ENCODE measurements around the gene CD40.
A peak's percentile ranks its signal among the peaks of the same experiment; 100 is the strongest.
"Not testable (repeated sequence)": the region's sequence is repeated elsewhere in the genome, so short reads cannot be mapped to it uniquely, and the experiment has no call there.

The CD40 gene

DNA sequence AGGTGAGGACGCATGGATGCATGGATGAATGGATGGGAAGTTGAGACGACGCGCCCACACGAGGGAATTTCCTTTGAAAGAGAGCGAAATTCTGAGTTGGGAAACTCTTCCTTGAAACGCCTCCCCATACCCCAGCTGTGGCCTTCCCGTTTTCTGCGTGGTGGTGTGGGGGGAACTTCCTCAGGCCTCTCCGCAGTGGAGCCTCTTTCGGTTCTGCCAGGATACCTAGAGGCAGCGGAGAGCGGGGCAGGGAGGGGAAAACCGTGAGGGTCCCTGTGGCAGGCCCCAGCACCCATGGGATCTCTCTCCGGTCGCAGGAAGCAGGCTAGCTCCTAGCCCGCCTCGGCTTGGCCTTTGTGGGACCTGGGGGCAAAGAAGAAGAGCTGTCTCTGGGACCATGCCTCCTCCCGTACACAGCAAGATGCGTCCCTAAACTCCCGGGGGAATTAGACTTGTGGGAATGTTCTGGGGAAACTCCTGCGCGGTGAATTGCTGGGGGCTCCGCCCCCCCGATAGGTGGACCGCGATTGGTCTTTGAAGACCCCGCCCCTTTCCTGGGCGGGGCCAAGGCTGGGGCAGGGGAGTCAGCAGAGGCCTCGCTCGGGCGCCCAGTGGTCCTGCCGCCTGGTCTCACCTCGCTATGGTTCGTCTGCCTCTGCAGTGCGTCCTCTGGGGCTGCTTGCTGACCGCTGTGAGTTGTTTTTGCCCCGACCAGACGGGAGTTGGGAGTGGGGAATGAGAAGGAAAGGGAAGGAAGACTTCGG lies at the start of gene CD40:
Gene CD40, plus strand, starts transcription at position 611 of the 764 bp plus-strand sequence. Its CDS starts 30 bp downstream, at position 641.
- DNase-seq: peak; percentile 50

DNA sequence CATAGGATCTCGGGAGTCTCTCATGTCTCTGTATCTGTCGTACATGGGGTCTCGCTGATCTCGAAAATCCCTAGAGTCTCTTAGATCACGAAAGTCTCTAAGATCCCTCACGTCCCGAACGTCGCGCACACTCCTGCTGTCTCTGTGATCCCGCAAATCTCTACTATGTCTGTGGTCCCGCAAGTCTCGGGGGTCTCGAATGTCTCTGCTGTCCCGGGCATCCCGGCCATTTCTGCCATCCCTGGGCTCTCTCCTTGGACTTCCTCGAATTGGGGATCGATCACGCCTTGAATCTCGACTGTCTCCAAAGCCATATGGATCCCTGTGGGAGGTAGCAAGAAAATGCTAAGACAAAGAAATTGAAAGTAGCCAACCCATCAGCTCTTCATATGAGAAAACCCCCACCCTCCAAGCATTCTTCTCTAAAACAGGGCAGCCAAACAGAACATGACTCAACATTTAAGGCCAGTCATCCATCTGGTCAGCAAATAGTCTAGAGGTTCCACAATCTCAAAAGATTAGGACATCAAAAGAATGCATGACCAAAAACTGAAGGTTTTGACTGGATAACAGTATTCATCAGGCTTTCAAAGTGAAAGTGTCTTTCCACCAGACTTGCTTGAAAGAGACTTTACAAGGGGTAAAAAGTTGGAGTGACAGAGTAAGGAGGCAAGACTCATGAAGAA lies 47.8 kb upstream of the CD40 start:
- no peak for DNase-seq

DNA sequence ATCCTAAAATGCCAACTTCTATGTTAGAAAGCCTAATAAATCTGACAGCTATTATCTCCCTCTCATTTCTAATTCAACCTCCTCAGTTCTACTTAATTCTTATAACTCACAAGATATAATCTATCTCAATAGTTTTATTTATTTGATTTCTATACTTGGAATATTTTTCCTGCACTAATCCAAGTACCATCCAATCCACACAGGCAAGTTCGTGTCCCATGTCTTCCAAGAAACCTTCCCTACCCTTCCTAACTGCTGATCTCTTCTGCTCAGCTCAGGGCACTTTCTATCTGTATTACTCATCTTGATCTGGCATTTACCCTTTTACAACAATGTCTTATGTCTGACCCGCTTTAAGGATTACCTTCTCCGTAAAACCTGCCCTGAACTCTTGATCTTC lies 46.5 kb upstream of the CD40 start:
- no peak for DNase-seq

DNA sequence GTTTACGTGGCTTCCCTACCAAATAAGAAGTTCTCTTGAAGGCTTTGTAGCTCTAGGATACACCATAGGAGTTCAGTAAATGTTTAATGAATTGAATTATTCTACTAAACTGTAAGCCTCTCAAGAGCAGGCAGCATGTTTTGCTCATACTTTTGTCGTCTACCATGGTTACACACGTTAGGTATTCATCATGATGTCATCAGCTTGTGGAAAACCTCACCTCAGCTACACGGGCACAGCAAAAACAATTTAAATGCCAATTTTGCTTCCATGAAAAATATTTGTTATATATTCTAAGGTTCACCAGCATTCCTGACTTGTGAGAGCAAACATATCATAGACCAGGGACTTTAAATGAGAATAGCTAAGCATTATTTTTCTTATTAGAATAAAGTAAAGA lies 45.1 kb upstream of the CD40 start:
- no peak for DNase-seq

GRCh38 chr20:46073443-46073842 lies 44.7 kb upstream of the CD40 start:
- DNase-seq: no peak

GRCh38 chr20:46074006-46074405 lies 44.1 kb upstream of the CD40 start:
- no peak for DNase-seq

GRCh38 chr20:46076806-46077205 lies 41.3 kb upstream of the CD40 start:
- DNase-seq: no peak

DNA sequence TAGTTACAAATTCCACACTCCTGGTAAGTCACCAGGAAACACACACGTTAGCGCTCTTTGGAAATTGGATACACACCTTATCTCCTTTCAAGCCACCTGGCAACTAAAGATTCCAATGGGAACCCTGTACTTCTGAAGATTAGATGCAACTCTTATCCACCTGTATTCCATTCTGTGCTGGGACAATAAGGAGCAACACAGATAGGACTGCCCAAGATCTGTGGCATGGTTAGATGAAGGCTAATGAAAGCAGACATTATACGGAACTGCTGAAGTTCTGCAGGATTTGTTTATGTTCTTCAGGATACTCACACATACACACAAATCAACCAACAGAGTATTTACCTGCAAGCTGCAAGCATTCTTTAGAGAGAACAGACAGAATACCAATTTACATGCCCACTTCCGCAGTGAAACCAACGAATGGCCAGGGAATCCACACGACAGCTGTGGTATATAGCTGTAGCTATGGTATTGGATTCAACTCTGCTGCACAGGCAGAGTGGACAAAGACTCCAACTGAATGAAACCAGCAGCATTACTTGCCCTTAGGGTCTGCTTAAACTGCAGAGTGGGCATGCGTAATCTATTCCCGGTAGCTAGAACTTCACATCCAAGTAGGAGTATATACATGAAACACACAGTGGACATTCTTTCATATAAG lies 40.3 kb upstream of the CD40 start:
- DNase-seq: no peak

DNA sequence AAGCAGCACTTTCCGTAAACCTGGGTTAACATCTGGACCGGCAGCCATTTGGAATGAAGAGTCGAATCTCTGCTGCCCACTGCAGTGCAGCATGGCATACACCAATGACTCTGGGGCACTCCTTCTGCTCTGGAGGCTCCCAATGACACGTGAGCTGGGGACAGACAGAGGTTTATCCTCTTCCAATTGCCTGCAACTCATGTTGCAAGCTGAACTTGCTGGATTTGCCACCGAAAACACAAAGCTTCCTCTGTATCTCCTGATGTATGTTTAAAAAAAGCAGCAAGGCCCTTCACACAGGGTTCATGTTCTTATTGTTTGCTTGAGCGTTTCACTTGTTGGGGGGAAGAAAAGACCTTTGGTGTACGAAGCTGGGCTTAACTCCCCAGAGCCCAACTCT lies 39.2 kb upstream of the CD40 start:
- no peak for DNase-seq

- no peak for DNase-seq
Observed at GRCh38 chr20:46081074-46081473, 37.0 kb upstream of the CD40 start.

- DNase-seq: no peak
Observed at GRCh38 chr20:46083101-46083500, 35.0 kb upstream of the CD40 start.

GRCh38 chr20:46083531-46084061 lies 34.5 kb upstream of the CD40 start:
- no peak for DNase-seq

DNA sequence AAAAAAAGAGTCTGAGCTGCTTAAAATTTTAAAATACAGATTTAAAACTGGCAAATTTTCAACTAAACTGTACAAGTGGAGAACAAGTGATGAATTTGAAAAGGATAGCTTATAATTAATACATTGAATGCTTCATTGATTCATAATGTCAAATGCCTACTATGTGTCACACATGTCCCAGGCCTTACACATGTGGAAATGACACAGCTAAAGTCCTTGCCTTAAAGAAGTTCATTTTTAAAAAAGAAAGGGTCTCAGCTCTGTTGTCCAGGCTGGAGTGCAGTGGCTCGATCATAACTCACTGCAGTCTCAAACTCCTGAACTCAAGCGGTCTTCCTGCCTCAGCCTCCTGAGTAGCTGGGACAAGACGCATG lies 33.3 kb upstream of the CD40 start:
- DNase-seq: no peak

DNA sequence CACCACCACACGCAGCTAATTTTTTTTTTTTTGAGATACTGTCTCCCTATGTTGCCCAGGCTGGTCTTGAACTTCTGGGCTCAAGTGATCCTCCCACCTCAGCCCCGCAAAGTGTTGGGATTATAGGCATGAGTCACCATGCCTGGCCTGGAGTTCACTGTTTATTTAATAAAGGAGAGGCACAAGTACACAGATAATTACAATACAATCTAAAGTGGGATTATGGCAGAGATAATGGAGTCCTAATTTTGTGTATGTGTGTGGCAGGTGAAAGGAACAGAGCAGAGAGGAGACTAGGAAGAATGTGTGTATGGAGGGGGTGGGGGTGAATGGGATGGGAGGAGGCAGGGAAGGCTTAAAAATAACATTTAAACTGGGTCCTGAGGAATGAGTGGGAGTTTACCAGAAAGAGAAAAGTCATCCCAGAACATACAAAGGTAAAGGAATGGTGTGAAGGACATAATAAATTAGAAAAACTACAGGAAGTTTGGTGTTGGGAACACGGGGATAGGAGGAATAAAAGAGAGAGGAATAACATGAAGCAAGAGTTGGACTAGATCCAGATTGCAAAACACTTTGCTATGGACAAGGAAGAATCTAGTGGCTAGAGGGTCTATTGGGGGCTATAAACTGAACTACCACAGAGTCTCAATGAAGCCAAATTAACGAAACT lies 32.8 kb upstream of the CD40 start:
- no peak for DNase-seq

DNA sequence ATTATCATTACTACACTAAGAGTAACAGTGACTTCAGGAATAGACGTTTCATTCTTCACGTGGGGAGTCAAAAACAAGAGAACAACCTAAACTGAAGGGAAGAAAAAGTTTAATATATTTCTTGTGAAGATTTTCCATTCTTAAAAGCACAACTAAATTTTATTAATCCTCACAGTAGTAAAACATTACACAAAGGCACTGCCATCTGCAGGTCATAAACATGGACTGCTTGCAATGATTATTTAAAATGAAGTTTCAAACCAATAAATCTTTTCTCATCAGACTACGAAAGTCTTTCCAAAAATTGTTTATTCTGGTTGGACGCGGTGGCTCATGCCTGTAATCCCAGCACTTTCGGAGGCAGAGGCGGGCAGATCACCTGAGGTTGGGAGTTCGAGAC lies 31.0 kb upstream of the CD40 start:
- no peak for DNase-seq

DNA sequence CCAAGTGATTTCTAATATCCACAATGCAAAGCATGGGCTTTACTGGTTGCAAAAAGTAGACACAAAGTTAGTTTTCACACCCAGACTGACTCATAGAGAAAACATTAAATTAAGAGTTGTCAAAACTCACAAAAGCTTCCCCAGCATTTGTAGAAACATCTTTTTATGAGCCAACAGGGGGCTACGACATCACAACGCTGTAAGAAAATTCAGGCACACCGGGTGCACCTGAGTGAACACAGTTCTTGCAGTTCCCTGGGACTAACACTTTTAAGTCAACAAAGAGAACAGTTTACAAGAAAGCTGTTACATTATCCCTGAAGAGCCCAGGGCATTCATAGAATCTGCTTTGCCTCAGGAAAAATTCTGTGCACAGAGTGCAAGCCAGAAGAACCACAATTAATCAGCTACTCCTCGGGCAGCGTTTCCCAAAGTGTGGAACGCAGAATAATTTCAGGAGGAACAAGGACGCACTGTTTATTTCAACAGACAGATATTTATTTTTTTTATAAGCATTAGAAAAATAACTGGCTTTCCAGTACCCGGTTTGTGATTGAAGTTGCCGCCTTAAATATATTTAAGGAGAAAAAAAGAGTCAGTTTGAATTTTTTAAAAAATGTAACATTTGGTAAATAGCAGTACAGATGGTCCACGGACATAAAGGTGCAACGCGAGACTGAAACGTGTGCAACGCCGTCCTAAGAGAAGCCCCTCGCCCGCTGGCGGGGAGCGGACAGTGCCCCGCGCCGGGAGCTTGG lies 29.5 kb upstream of the CD40 start:
- peak; percentile 37 for DNase-seq

DNA sequence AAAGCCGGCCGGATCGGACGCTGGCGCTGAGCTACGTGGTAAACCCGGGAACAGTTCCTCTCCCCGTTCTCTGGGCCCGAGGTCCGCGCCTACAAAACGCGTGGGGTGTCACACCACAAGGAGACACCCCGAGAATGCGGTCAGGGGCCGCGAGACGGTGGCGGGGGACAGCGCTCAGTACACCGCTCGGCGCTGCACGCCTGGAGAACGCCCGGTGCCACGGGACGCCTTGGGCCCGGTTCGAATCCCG lies 29.0 kb upstream of the CD40 start:
- no peak for DNase-seq

- DNase-seq: peak; percentile 97
Observed at GRCh38 chr20:46089417-46090388, 28.4 kb upstream of the CD40 start, which contains the start of gene NCOA5. Gene NCOA5, minus strand, starts transcription at chr20:46089962. Its CDS starts 10,538 bp downstream, at chr20:46079424.

DNA sequence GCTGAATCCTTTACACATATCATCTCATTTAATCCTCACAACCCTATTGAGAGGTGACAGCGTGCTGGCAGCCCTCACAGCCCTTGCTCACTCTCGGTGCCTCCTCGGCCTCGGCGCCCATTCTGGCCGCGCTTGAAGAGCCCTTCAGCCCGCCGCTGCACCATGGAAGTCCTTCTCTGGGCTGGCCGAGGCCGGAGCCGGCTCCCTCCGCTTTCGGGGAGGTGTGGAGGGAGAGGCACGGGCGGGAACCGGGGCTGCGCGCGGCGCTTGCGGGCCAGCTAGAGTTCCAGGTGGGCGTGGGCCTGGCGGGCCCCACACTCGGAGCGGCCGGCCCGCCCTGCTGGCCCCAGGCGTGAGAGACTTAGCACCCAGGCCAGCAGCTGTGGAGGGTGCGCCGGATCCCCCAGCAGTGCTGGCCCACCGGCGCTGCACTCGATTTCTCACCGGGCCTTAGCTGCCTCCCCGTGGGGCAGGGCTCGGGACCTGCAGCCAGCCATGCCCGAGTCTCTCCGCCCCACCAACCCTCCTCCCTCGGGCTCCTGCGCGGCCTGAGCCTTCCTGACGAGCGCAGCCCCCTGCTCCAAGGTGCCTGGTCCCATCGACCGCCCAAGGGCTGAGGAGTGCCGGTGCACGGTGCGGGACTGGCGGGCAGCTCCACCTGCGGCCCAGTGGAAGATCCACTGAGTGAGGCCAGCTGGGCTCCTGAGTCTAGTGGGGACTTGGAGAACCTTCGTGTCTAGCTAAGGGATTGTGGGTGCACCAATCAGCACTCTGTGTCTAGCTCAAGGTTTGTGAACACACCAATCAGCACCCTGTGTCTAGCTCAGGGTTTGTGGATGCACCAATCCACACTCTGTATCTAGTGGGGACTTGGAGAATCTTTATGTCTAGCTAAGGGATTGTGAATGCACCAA lies 26.2 kb upstream of the CD40 start:
- not testable (repeated sequence) for DNase-seq

DNA sequence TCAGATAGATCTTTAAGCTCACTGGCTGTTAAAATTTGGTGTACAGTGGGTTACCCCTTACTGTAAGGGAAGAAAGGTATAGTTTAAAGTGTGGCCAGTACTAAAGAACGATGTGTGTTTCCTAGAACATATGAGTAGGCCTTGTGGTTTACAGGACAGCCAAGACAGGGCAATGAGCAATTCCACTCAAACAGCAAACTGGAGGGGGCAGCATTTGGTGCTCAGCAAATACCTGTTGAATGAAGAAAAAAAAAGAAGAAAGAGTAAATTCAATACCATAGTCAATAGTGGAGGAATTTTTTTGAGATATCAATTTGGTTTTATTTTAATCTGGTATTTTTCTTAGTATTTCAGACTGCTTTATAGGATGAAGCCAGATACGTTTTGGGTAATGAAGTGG lies 24.6 kb upstream of the CD40 start:
- no peak for DNase-seq
